Testis (tissue), 3 donors: Measurements from ENCODE around the gene ALG11. TPM values are rescaled to one million over a fixed set of nuclear protein-coding genes. Genes with fewer than 3 reads are reported as not detected.

ENCODE experiments used
- DNase-seq: peaks from one replicate; pipeline ENCODE4 v3.0.0-alpha.2; 2019
- H3K27ac ChIP-seq, 2 donors: fragments of 200-600 bp; sonication (generic); one replicate each; pipeline ENCODE4 v1.5.1; 2019
- H3K27me3 ChIP-seq: fragments of 200-600 bp; sonication (generic); one replicate; pipeline ENCODE4 v1.5.1; 2019
- H3K36me3 ChIP-seq: fragments of 200-600 bp; sonication (generic); one replicate; pipeline ENCODE4 v1.5.1; 2017; ENCODE audit warnings: low read depth; ENCODE audit errors: missing control alignments
- H3K4me1 ChIP-seq: fragments of 200-600 bp; sonication (generic); one replicate; pipeline ENCODE4 v1.5.1; 2019
- H3K4me3 ChIP-seq, 2 donors: fragments of 200-600 bp; sonication (generic); one replicate each; pipeline ENCODE4 v1.5.1; 2017 to 2019
- H3K9me3 ChIP-seq: fragments of 200-600 bp; sonication (generic); one replicate; pipeline ENCODE4 v1.5.1; 2017
- POLR2A ChIP-seq: fragments of 450-650 bp; IDR thresholded peaks from one replicate; pipeline ENCODE4 v1.6.1; 2017; ENCODE audit warnings: antibody characterized with exemption, mild to moderate bottlenecking, moderate library complexity
- WGBS, 2 donors: methylation state at CpG; one replicate each; pipeline ENCODE4 v1.1.5; 2018; 5-methylcytosine and 5-hydroxymethylcytosine counted together
- intact Hi-C: fragments of 100-400 bp; cut with DNase I; formaldehyde crosslinking; loops from one replicate; pipeline ENCODE4 v1.15.1; 2023; ENCODE audit warnings: low total_unique reads
- polyA plus RNA-seq: library from polyadenylated mRNA; stranded (reverse); fragments of 350-450 nt; fragmentation: Illumina TruSeq; extraction: RNeasy Lipid Tissue Mini Kit (QIAGEN cat#74804); gene quantifications from one replicate; pipeline ENCODE4 v1.2.3, GENCODE V29; 2014; ENCODE audit warnings: low read depth, low replicate concordance; ENCODE audit not compliant: insufficient read depth
- total RNA-seq, 2 donors: library from RNA; depleted of rRNA; stranded (reverse); fragments of >200 nt; gene quantifications; one replicate each; pipeline ENCODE4 v1.2.3, GENCODE V29; 2016
- TF ChIP-seq, protein P1 (sequence below), 3 experiments: fragments of 450-650 bp in 2 of 3; fragments of 200-600 bp in 1 of 3; sonication (generic) in 1 of 3; IDR thresholded peaks; one replicate each; pipeline ENCODE4 v1.5.1; 2016 to 2019; ENCODE audit warnings: antibody characterized with exemption in 3 of 3, mild to moderate bottlenecking in 2 of 3, moderate library complexity in 1 of 3

The ALG11 gene
- total and polyA plus RNA-seq, 3 donors from 2014 or later = 14.5 to 36.5 (median 24.4) TPM

DNA sequence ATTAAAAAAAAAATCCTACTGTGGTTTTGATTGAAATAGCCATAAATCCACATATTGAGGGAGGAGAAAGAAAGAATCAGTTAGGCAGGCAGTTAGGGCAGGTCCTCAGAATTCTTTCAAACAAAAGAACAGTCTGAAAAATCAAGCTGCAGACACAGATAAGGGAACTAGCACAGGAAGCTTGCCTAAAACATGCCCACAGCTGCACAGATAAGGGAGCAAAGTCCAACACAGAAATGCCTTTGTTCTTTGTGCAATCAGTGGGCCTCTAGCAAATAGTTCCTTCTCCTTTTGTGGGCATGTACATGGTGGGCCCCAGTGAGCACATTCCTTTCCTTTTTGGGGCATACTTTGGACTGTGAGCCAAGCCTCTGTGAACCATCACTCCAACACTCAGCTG, 55.0 kb downstream of the ALG11 start:
- DNase-seq = peak; percentile 28
- intact Hi-C loops = no loop called here
- H3K9me3 ChIP-seq = no peaks in the 10 kb centered on the region
- H3K4me1 ChIP-seq = no peaks in the 10 kb centered on the region
- TF ChIP-seq, protein P1, sequence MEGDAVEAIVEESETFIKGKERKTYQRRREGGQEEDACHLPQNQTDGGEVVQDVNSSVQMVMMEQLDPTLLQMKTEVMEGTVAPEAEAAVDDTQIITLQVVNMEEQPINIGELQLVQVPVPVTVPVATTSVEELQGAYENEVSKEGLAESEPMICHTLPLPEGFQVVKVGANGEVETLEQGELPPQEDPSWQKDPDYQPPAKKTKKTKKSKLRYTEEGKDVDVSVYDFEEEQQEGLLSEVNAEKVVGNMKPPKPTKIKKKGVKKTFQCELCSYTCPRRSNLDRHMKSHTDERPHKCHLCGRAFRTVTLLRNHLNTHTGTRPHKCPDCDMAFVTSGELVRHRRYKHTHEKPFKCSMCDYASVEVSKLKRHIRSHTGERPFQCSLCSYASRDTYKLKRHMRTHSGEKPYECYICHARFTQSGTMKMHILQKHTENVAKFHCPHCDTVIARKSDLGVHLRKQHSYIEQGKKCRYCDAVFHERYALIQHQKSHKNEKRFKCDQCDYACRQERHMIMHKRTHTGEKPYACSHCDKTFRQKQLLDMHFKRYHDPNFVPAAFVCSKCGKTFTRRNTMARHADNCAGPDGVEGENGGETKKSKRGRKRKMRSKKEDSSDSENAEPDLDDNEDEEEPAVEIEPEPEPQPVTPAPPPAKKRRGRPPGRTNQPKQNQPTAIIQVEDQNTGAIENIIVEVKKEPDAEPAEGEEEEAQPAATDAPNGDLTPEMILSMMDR (IDR thresholded peaks at IDR 0.05) = no peak
- TF ChIP-seq POLR2A = no peak
- no peak overlapping the region for H3K27ac ChIP-seq
- H3K36me3 ChIP-seq = no peaks in the 10 kb centered on the region
- no peak overlapping the region for H3K4me3 ChIP-seq
- no peaks in the 10 kb centered on the region for H3K27me3 ChIP-seq

DNA sequence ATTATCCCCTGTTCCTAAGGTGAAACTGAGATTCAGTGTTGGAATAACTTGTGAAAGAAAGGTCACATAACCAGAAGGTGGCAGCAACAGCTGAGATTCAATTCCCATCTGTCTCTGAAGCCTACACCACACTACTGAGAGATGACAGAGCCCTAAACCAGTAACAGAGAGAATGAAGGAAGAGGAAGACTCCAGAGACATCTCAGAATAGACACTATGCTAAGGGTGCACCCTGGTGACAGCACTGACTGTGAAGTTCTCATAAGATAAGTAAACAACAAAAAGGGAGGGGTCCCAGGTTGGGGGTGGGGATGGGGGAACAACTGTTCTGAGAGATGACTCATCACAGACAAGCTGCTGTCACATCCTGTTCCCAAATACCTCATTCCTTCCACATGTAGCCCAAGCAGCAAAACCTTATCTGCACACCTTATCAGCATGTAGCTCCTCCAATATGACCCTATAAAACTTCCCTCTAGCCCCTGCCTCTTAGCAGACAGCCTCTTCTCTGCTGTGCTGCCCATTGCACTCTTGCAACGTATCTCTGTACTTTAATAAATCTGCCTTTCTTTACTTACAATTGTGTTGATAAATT, 58.8 kb downstream of the ALG11 start:
- Histone ChIP-seq H3K27ac (no peak overlapping the region), H3K4me1 (no peaks in the 10 kb centered on the region), H3K9me3 (no peaks in the 10 kb centered on the region), H3K27me3 (no peaks in the 10 kb centered on the region), H3K4me3 (no peak overlapping the region), H3K36me3 (no peaks in the 10 kb centered on the region)
- intact Hi-C loops = no loop called here
- TF ChIP-seq POLR2A = no peak
- TF ChIP-seq, protein P1 (IDR thresholded peaks at IDR 0.05) = no peak
- DNase-seq = no peak
- WGBS, 2 donors = 91 to 95% methylated on average over 1 of the region's 1 CpG

Other genes with a start within 250 kb of the ALG11 start
- gene DHRS12, start 208.2 kb upstream of the ALG11 start, total RNA-seq = 10 to 100 TPM; 11.4 to 16.8 TPM
- 15.9 TPM for gene DHRS12, start 208.2 kb upstream of the ALG11 start, polyA plus RNA-seq
- 1 to 10 TPM; 1.7 to 1.9 TPM for gene TMEM272, start 167.2 kb upstream of the ALG11 start, total RNA-seq
- gene TMEM272, start 167.2 kb upstream of the ALG11 start, polyA plus RNA-seq = 0.50 TPM
- gene CCDC70, start 150.4 kb upstream of the ALG11 start, total RNA-seq = 10 to 100 TPM; 35.7 to 82.2 TPM
- gene CCDC70, start 150.4 kb upstream of the ALG11 start, polyA plus RNA-seq = 175 TPM
- 10 to 100 TPM; 18.7 to 41.3 TPM for gene ATP7B, start 948 bp upstream of the ALG11 start, total RNA-seq
- 47.9 TPM for gene ATP7B, start 948 bp upstream of the ALG11 start, polyA plus RNA-seq
- 10 to 100 TPM; 18.8 to 22.4 TPM for gene UTP14C, start 12.3 kb downstream of the ALG11 start, total RNA-seq
- gene UTP14C, start 12.3 kb downstream of the ALG11 start, polyA plus RNA-seq = 9.7 TPM
- gene NEK5, start 116.7 kb downstream of the ALG11 start, total RNA-seq = 1 to 10 TPM; 9.2 to 9.5 TPM
- 17.3 TPM for gene NEK5, start 116.7 kb downstream of the ALG11 start, polyA plus RNA-seq
- 10 to 100 TPM; 26.3 to 41.3 TPM for gene NEK3, start 147.2 kb downstream of the ALG11 start, total RNA-seq
- gene NEK3, start 147.2 kb downstream of the ALG11 start, polyA plus RNA-seq = 40.7 TPM